Lower leg skin (tissue), 3 donors: ENCODE measurements around the gene COX6A2.

Source experiments
- POLR2A ChIP-seq, 2 donors: fragments of 450-650 bp; IDR thresholded peaks; one replicate each; pipeline ENCODE4 v1.6.1; 2016 to 2017; ENCODE audit warnings: antibody characterized with exemption in 2 of 2, mild to moderate bottlenecking in 1 of 2, moderate library complexity in 1 of 2
- TF ChIP-seq, protein P1 (sequence below), 3 donors: fragments of 450-650 bp; IDR thresholded peaks; one replicate each; pipeline ENCODE4 v1.5.1; 2016; ENCODE audit warnings: antibody characterized with exemption in 3 of 3, mild to moderate bottlenecking in 3 of 3, moderate library complexity in 2 of 3

- TF ChIP-seq, protein P1, sequence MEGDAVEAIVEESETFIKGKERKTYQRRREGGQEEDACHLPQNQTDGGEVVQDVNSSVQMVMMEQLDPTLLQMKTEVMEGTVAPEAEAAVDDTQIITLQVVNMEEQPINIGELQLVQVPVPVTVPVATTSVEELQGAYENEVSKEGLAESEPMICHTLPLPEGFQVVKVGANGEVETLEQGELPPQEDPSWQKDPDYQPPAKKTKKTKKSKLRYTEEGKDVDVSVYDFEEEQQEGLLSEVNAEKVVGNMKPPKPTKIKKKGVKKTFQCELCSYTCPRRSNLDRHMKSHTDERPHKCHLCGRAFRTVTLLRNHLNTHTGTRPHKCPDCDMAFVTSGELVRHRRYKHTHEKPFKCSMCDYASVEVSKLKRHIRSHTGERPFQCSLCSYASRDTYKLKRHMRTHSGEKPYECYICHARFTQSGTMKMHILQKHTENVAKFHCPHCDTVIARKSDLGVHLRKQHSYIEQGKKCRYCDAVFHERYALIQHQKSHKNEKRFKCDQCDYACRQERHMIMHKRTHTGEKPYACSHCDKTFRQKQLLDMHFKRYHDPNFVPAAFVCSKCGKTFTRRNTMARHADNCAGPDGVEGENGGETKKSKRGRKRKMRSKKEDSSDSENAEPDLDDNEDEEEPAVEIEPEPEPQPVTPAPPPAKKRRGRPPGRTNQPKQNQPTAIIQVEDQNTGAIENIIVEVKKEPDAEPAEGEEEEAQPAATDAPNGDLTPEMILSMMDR (IDR thresholded peaks at IDR 0.05), result no peak
- no peak for TF ChIP-seq POLR2A (IDR thresholded peaks at IDR 0.05)
These were observed 2.4 kb upstream of the COX6A2 start for GRCh38 chr16:31430380-31431052.
